Left hindlimb (tissue), 1 donor: ENCODE results near the gene DBNL.

Experiments used
- DNase-seq: peaks from one replicate; pipeline ENCODE4 v3.0.0-alpha.2; 2018

Gene DBNL

DNA sequence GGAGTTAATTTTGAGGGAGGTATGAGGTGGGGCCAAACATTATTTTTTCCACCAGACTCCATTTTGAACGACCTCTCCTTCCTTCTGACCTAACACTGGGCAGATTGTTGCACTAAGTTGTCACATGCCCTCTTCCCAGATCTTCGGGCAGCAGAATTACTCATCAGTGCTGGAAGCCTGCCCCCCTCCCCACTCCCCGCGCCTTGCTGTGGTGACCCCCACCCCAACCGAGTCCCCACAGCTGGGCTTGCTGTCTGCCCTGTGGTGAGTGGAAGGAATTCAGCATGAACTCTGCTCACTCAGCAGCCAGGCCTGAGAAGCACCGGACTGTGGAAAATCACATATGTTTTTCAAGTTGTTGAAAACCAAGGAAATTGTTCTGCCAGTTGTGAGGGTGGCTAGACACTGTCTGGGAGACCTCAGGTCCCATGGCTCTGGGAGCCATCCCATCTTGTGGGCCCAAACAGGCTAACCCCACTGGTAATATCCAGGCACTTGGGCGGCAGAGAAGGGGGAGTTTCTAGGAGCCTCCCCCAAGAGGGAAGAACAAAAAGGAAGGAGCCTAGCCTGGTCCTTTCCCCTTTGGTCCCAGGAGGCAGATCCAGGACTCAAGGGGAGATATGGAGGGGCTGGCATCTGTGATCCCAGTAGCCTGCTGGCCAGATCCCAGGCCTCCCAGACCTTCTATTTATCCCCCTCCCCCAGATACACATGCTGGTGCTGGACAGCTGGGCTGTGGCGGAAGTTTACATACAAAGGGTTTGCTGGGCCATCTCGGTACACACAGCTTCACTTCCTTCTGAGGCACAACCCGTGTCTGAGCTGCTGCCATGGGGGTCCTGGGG is 56.2 kb downstream of the DBNL start:
- DNase-seq = peak; percentile 85

GRCh38 chr7:44101303-44101965 is 56.9 kb downstream of the DBNL start:
- no peak for DNase-seq

DNA sequence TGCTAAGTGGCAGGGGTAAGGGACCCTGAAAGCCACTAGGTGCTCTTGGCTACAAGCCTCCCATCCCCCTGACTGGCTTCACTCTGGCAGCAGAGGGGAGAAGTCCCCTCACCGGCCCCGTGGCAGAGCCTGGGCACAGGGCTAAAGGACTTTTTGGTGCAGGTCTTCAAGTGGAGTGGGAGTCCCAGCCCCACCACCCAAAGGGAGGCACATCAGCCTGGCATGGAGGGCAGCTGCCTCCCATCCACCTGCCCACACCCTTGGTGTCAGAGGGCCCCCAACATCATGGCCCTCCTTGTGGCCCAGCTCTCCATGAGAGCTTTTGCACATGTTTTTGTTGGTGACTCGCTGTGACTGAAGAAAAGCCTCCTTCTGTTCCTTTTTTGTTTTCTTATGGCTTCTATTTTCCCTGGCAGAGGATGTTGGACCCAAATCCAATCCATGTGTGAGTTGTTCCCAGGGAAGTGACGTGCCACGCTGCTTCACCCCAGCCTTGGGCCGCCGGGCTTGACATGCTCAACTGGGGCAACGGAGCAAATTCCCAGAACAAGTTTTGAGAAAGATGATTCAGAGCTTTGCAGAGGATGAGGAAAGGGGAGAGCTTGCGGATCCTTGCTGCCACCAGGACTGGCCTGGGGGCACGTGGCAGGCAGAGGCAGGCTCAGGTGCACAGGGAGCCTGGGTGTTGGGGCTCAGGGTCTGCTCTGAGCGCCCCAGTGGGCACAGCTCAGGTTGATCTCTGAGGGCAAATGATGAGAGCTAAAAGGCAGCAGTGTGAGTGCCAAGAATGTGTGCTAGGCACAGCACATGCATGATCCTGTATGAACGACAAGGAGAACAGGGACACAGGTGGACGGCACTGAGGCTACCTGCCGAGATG is 57.7 kb downstream of the DBNL start:
- no peak for DNase-seq

GRCh38 chr7:44102846-44103565 is 58.5 kb downstream of the DBNL start:
- DNase-seq = no peak

GRCh38 chr7:44103566-44103922 is 59.0 kb downstream of the DBNL start:
- DNase-seq = no peak

- DNase-seq = peak; percentile 77
These were observed 59.7 kb downstream of the DBNL start, which contains the start of gene AEBP1 for GRCh38 chr7:44103923-44104859. Gene AEBP1 (plus strand): TSS chr7:44104345. CDS start chr7:44104666, 321 bp downstream.

- DNase-seq = no peak
These were observed 60.6 kb downstream of the DBNL start for GRCh38 chr7:44104860-44105771.

- no peak for DNase-seq
These were observed 61.3 kb downstream of the DBNL start for GRCh38 chr7:44105832-44106231.

DNA sequence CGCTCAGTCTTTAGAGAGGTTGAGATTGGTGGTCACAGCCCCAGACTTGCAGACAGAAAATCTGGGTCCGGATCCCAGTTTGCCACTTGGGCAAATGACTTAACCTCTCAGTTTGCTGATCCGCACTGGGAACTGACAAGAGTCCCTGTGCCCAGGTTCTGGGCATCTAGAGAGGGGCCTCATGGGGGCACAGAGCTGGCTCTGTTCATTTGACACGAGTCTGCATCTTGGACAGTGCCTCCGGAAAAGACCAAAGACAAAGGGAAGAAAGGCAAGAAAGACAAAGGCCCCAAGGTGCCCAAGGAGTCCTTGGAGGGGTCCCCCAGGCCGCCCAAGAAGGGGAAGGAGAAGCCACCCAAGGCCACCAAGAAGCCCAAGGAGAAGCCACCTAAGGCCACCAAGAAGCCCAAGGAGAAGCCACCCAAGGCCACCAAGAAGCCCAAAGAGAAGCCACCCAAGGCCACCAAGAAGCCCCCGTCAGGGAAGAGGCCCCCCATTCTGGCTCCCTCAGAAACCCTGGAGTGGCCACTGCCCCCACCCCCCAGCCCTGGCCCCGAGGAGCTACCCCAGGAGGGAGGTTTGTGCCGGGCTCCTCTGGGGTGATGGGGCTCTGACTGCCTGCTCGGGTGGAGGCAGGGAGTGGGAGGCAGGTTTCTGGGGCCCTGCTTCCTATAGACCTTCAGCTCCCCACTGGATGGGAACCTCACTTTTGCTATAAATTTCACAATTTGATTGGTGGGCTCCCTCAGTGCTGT is 62.0 kb downstream of the DBNL start:
- no peak for DNase-seq

- no peak for DNase-seq
These were observed 62.8 kb downstream of the DBNL start for GRCh38 chr7:44107116-44107960.

GRCh38 chr7:44107961-44108767 is 63.7 kb downstream of the DBNL start:
- no peak for DNase-seq

DNA sequence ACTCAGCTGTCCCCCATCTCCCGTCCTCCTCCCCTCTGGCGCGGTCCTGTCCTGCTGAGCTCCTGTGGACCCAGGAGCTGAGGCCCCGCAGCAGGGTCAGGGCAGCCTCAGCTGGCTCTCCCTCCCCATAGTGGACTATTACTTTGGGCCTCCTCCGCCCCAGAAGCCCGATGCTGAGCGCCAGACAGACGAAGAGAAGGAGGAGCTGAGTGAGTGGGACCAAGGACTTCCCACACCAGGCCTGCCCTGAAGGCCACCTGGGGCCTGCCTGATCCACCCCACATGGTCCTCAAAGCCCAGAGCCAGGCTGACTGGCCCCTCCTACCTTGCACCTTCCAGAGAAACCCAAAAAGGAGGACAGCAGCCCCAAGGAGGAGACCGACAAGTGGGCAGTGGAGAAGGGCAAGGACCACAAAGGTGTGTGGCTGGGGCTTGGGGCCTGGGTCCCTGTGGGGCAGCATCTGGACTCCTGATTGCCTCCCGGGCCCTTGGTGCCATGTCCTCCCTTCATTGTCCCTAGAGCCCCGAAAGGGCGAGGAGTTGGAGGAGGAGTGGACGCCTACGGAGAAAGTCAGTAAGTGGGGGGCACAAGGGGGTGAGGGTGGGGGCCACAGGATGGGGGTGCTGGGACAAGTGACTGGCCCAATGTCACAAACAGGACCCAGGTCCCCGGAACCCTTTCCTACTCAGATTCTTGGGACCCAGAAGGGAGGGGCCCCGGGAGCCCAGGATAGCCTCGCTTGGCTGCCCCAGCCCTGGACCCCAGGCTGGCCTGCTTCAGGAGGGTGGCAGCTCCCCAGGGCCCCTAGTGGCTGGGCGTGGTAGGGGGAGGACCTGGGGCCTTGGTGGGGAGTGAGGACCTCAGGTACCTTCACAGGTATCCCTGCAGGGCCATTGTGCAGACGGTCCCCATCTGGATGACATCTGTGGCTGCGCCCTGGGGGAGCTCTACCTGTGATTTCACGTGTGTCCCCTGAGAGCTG is 64.6 kb downstream of the DBNL start:
- no peak for DNase-seq

- no peak for DNase-seq
These were observed 65.5 kb downstream of the DBNL start for GRCh38 chr7:44109991-44110390.

GRCh38 chr7:44110719-44111635 is 66.5 kb downstream of the DBNL start:
- no peak for DNase-seq
